ENCODE results near the gene PUS7.

PUS7 gene

DNA sequence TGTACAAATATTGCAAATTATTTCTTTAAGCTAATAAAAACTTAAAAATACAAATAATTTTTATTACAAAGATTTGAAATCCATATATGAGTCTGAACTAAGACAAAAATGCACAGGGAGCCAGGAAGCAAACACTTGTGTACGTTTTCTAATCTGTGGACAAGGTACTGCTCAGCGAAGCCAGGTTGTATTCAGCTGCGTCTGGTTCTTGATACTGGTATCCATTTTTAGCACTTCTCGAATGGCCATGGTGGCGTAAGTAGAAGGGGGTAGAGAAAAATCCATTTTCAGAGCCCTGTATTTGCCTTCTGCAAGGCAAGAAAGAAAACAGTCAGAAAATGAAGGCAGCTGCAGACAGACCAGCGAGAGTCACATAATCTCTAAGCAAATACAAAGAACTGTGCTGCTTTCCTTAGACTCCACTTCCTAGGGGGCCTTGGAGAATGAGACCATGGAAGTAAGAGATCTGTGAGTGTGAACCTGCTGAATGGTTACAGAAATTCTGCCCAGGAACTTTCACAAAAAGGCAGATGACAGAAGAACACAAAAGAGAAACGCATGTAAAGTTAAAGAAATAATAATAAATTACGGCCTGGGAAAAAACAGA is 64.3 kb downstream of the PUS7 start:
- Histone ChIP-seq H3K4me3 (ENCODE audit: low read length) (no peak overlapping the region), H3K27me3 (replicated peaks; ENCODE audit: insufficient read depth, low read length) (no peaks in the 10 kb centered on the region), H3K9ac (ENCODE audit: low read length) (no peak overlapping the region), H3K9me3 (replicated peaks; ENCODE audit: insufficient read depth, low read length) (no peaks in the 10 kb centered on the region), H3F3A (ENCODE audit: insufficient read depth, low read length) (peaks cover 5% of the 10 kb centered on the region; the same call in 1 of the 2 replicates), H3K27ac (ENCODE audit: low read length) (no peak overlapping the region), H3K4me1 (ENCODE audit: low read length) (no peaks in the 10 kb centered on the region), H3K9me2 (replicated peaks; ENCODE audit: insufficient read depth, low read length) (no peaks in the 10 kb centered on the region), H3K4me2 (ENCODE audit: low read depth, low read length) (no peak overlapping the region), H4K20me1 (ENCODE audit: insufficient read depth, low read length) (no peaks in the 10 kb centered on the region), H3K36me3 (replicated peaks; ENCODE audit: insufficient read depth, low read length) (no peaks in the 10 kb centered on the region), H3K79me2 (ENCODE audit: low read length) (no peaks in the 10 kb centered on the region), H2AFZ (ENCODE audit: low read length) (no peak overlapping the region)
- TF ChIP-seq, protein P1, sequence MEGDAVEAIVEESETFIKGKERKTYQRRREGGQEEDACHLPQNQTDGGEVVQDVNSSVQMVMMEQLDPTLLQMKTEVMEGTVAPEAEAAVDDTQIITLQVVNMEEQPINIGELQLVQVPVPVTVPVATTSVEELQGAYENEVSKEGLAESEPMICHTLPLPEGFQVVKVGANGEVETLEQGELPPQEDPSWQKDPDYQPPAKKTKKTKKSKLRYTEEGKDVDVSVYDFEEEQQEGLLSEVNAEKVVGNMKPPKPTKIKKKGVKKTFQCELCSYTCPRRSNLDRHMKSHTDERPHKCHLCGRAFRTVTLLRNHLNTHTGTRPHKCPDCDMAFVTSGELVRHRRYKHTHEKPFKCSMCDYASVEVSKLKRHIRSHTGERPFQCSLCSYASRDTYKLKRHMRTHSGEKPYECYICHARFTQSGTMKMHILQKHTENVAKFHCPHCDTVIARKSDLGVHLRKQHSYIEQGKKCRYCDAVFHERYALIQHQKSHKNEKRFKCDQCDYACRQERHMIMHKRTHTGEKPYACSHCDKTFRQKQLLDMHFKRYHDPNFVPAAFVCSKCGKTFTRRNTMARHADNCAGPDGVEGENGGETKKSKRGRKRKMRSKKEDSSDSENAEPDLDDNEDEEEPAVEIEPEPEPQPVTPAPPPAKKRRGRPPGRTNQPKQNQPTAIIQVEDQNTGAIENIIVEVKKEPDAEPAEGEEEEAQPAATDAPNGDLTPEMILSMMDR (IDR thresholded peaks at IDR 0.05; ENCODE audit: low read length) = no peak
- TF ChIP-seq EZH2phosphoT487 (IDR thresholded peaks at IDR 0.05; ENCODE audit: low read length) (no peak), EZH2 (optimal IDR thresholded peaks at IDR 0.05; ENCODE audit: low read depth, low read length) (no peak)
- DNase-seq = no peak

DNA sequence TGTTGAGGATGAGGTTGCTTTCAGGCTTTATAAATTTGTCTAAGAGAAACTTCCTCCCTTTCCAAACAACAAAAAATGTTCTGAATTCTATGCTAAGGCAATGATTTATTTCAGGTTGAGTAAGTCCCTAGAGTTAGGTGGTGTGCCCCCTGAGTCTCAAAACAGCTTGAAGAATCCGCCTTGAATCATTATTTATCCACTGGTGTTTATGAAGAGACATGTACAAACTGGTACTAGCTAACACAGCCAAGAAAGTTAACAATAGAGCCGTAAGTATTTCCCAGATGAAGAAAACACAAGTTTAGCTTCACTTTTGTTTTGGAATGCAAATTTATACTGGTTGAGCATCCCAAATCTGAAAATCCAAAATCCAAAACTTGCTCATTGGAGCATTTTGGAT is 67.2 kb downstream of the PUS7 start:
- H3K9me3 ChIP-seq (replicated peaks; ENCODE audit: insufficient read depth, low read length) = no peaks in the 10 kb centered on the region
- peaks cover 5% of the 10 kb centered on the region; the same call in 1 of the 2 replicates for H3F3A ChIP-seq (ENCODE audit: insufficient read depth, low read length)
- H3K4me3 ChIP-seq (ENCODE audit: low read length) = no peak overlapping the region
- no peak for DNase-seq
- H2AFZ ChIP-seq (ENCODE audit: low read length) = no peak overlapping the region
- H3K27ac ChIP-seq (ENCODE audit: low read length) = no peak overlapping the region
- H3K36me3 ChIP-seq (replicated peaks; ENCODE audit: insufficient read depth, low read length) = no peaks in the 10 kb centered on the region
- H3K4me2 ChIP-seq (ENCODE audit: low read depth, low read length) = no peak overlapping the region
- H4K20me1 ChIP-seq (ENCODE audit: insufficient read depth, low read length) = no peaks in the 10 kb centered on the region
- H3K79me2 ChIP-seq (ENCODE audit: low read length) = no peaks in the 10 kb centered on the region
- H3K27me3 ChIP-seq (replicated peaks; ENCODE audit: insufficient read depth, low read length) = no peaks in the 10 kb centered on the region
- H3K9ac ChIP-seq (ENCODE audit: low read length) = no peak overlapping the region
- TF ChIP-seq EZH2 (optimal IDR thresholded peaks at IDR 0.05; ENCODE audit: low read depth, low read length) (no peak), EZH2phosphoT487 (IDR thresholded peaks at IDR 0.05; ENCODE audit: low read length) (no peak)
- TF ChIP-seq, protein P1 (IDR thresholded peaks at IDR 0.05; ENCODE audit: low read length) = no peak
- no peaks in the 10 kb centered on the region for H3K4me1 ChIP-seq (ENCODE audit: low read length)
- no peaks in the 10 kb centered on the region for H3K9me2 ChIP-seq (replicated peaks; ENCODE audit: insufficient read depth, low read length)

DNA sequence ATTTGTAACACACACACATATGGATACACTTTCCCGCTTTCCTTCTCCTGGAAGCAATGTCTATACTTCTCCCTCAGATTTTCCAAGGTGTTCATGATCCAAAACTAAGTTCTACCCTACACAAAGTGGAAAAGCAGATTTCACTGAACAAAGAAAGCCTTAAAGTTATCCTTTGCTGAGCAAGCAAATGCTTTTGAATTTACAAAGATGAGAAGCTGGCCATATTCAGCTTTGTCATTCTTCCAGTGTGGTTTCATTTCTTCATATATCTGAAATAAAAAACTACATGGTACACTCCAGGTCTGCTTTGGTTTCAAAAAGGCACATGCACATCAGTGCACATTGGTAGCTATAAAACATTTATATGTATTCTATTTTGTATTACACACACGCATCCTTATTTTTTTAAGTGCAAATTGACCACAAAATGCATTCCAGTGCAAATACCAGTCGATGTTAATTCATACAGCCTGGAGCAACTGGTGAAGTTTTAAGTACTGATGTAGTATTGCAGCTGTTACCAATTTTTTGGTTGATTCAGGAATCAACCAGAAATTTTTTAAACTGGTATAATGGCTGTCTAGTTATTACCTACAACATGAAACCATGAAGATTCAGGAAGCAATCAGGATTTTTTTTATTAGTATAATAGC is 67.8 kb downstream of the PUS7 start:
- H3K9ac ChIP-seq (ENCODE audit: low read length) = no peak overlapping the region
- no peak overlapping the region for H2AFZ ChIP-seq (ENCODE audit: low read length)
- no peak overlapping the region for H3K4me3 ChIP-seq (ENCODE audit: low read length)
- H3K9me3 ChIP-seq (replicated peaks; ENCODE audit: insufficient read depth, low read length) = no peaks in the 10 kb centered on the region
- peaks cover 5% of the 10 kb centered on the region; the same call in 1 of the 2 replicates for H3F3A ChIP-seq (ENCODE audit: insufficient read depth, low read length)
- DNase-seq = no peak
- TF ChIP-seq, protein P1 (IDR thresholded peaks at IDR 0.05; ENCODE audit: low read length) = no peak
- no peak for TF ChIP-seq EZH2phosphoT487 (IDR thresholded peaks at IDR 0.05; ENCODE audit: low read length)
- TF ChIP-seq EZH2 (optimal IDR thresholded peaks at IDR 0.05; ENCODE audit: low read depth, low read length) = no peak
- no peaks in the 10 kb centered on the region for H3K27me3 ChIP-seq (replicated peaks; ENCODE audit: insufficient read depth, low read length)
- no peaks in the 10 kb centered on the region for H3K9me2 ChIP-seq (replicated peaks; ENCODE audit: insufficient read depth, low read length)
- H3K36me3 ChIP-seq (replicated peaks; ENCODE audit: insufficient read depth, low read length) = no peaks in the 10 kb centered on the region
- H3K4me2 ChIP-seq (ENCODE audit: low read depth, low read length) = no peak overlapping the region
- H3K27ac ChIP-seq (ENCODE audit: low read length) = no peak overlapping the region
- no peaks in the 10 kb centered on the region for H4K20me1 ChIP-seq (ENCODE audit: insufficient read depth, low read length)
- no peaks in the 10 kb centered on the region for H3K79me2 ChIP-seq (ENCODE audit: low read length)
- no peaks in the 10 kb centered on the region for H3K4me1 ChIP-seq (ENCODE audit: low read length)

Data from MM.1S (cell line).